ENCODE data around the gene PDE6D. TPM values are rescaled to one million over a fixed set of nuclear protein-coding genes. Genes with fewer than 3 reads are reported as not detected.

Gene PDE6D
- total and polyA plus RNA-seq, 2 of the 13 experiments (the other 11 are each of a cell fraction or from before 2014, with no cell fraction given), result 14.1 to 23.2 TPM

GRCh38 chr2:231781798-231782726 is 980 bp upstream of the PDE6D start (continued):
- TF ChIP-seq, protein P1, sequence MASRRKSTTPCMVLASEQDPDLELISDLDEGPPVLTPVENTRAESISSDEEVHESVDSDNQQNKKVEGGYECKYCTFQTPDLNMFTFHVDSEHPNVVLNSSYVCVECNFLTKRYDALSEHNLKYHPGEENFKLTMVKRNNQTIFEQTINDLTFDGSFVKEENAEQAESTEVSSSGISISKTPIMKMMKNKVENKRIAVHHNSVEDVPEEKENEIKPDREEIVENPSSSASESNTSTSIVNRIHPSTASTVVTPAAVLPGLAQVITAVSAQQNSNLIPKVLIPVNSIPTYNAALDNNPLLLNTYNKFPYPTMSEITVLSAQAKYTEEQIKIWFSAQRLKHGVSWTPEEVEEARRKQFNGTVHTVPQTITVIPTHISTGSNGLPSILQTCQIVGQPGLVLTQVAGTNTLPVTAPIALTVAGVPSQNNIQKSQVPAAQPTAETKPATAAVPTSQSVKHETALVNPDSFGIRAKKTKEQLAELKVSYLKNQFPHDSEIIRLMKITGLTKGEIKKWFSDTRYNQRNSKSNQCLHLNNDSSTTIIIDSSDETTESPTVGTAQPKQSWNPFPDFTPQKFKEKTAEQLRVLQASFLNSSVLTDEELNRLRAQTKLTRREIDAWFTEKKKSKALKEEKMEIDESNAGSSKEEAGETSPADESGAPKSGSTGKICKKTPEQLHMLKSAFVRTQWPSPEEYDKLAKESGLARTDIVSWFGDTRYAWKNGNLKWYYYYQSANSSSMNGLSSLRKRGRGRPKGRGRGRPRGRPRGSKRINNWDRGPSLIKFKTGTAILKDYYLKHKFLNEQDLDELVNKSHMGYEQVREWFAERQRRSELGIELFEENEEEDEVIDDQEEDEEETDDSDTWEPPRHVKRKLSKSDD (CRISPR knock-in tag; IDR thresholded peaks at IDR 0.05; ENCODE audit: low read depth), result no peak
- TF ChIP-seq ZNF512 (CRISPR knock-in tag; IDR thresholded peaks at IDR 0.05) (no peak), HOXA3 (CRISPR knock-in tag; IDR thresholded peaks at IDR 0.05) (no peak), NAIF1 (CRISPR knock-in tag; IDR thresholded peaks at IDR 0.05; ENCODE audit: borderline replicate concordance) (peak; percentile 87), ZSCAN25 (CRISPR knock-in tag; IDR thresholded peaks at IDR 0.05) (no peak), ZNF205 (CRISPR knock-in tag; IDR thresholded peaks at IDR 0.05) (no peak; the same call in 1 of the 2 replicates), ZNF724P (CRISPR knock-in tag; IDR thresholded peaks at IDR 0.05; ENCODE audit: borderline replicate concordance) (no peak), MEF2D (CRISPR knock-in tag; IDR thresholded peaks at IDR 0.05) (0 out of 2 replicates have a peak, but pooled peaks have one; percentile 19), ZNF430 (CRISPR knock-in tag; IDR thresholded peaks at IDR 0.05) (0 out of 2 replicates have a peak, but pooled peaks have one; percentile 3), HMG20A (CRISPR knock-in tag; IDR thresholded peaks at IDR 0.05; ENCODE audit: borderline replicate concordance) (no peak), JARID2 (CRISPR knock-in tag; IDR thresholded peaks at IDR 0.05; ENCODE audit: insufficient replicate concordance) (no peak), ZNF629 (CRISPR knock-in tag; conservative IDR thresholded peaks at IDR 0.05) (no peak), ZNF788 (CRISPR knock-in tag; IDR thresholded peaks at IDR 0.05; ENCODE audit: borderline replicate concordance) (no peak), NPAS2 (CRISPR knock-in tag; IDR thresholded peaks at IDR 0.05; ENCODE audit: borderline replicate concordance) (no peak), NCOA1 (CRISPR knock-in tag; IDR thresholded peaks at IDR 0.05) (0 out of 2 replicates have a peak, but pooled peaks have one; percentile 13), NR1H2 (CRISPR knock-in tag; IDR thresholded peaks at IDR 0.05; ENCODE audit: borderline replicate concordance, low read depth) (no peak), ZNF441 (CRISPR knock-in tag; IDR thresholded peaks at IDR 0.05; ENCODE audit: borderline replicate concordance) (no peak), AGO1 (IDR thresholded peaks at IDR 0.05; ENCODE audit: low read depth, low read length, poor library complexity, severe bottlenecking) (no peak)
- TF ChIP-seq, protein P2, sequence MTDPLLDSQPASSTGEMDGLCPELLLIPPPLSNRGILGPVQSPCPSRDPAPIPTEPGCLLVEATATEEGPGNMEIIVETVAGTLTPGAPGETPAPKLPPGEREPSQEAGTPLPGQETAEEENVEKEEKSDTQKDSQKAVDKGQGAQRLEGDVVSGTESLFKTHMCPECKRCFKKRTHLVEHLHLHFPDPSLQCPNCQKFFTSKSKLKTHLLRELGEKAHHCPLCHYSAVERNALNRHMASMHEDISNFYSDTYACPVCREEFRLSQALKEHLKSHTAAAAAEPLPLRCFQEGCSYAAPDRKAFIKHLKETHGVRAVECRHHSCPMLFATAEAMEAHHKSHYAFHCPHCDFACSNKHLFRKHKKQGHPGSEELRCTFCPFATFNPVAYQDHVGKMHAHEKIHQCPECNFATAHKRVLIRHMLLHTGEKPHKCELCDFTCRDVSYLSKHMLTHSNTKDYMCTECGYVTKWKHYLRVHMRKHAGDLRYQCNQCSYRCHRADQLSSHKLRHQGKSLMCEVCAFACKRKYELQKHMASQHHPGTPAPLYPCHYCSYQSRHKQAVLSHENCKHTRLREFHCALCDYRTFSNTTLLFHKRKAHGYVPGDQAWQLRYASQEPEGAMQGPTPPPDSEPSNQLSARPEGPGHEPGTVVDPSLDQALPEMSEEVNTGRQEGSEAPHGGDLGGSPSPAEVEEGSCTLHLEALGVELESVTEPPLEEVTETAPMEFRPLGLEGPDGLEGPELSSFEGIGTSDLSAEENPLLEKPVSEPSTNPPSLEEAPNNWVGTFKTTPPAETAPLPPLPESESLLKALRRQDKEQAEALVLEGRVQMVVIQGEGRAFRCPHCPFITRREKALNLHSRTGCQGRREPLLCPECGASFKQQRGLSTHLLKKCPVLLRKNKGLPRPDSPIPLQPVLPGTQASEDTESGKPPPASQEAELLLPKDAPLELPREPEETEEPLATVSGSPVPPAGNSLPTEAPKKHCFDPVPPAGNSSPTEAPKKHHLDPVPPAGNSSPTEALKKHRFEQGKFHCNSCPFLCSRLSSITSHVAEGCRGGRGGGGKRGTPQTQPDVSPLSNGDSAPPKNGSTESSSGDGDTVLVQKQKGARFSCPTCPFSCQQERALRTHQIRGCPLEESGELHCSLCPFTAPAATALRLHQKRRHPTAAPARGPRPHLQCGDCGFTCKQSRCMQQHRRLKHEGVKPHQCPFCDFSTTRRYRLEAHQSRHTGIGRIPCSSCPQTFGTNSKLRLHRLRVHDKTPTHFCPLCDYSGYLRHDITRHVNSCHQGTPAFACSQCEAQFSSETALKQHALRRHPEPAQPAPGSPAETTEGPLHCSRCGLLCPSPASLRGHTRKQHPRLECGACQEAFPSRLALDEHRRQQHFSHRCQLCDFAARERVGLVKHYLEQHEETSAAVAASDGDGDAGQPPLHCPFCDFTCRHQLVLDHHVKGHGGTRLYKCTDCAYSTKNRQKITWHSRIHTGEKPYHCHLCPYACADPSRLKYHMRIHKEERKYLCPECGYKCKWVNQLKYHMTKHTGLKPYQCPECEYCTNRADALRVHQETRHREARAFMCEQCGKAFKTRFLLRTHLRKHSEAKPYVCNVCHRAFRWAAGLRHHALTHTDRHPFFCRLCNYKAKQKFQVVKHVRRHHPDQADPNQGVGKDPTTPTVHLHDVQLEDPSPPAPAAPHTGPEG (CRISPR knock-in tag; IDR thresholded peaks at IDR 0.05), result 0 out of 2 replicates have a peak, but pooled peaks have one; percentile 66
